H54 (cell line): Measurements from ENCODE around the gene C2CD4D.

Experiments
- DNase-seq: peaks from one replicate; pipeline ENCODE4 v3.0.0; 2011; ENCODE audit warnings: low spot score, mixed read lengths; ENCODE audit not compliant: insufficient read length
- FAIRE-seq: peaks from 3 replicates; lab custom pipeline; 2011; peaks lifted over from hg19 to GRCh38; lab: Jason Lieb, UNC
- POLR2A ChIP-seq: IDR thresholded peaks from 2 replicates; pipeline ENCODE4 v1.6.1; 2011; ENCODE audit warnings: low read depth, mild to moderate bottlenecking, low read length

Gene C2CD4D

GRCh38 chr1:151819976-151820623, 19.5 kb downstream of the C2CD4D start:
- FAIRE-seq (no peak), DNase-seq (peak; percentile 85)

GRCh38 chr1:151819227-151819835, 20.3 kb downstream of the C2CD4D start:
- no peak for DNase-seq
- no peak for TF ChIP-seq POLR2A
- no peak for FAIRE-seq

More at GRCh38 chr1:151819976-151820623, 19.5 kb downstream of the C2CD4D start:
- no peak for TF ChIP-seq POLR2A

DNA sequence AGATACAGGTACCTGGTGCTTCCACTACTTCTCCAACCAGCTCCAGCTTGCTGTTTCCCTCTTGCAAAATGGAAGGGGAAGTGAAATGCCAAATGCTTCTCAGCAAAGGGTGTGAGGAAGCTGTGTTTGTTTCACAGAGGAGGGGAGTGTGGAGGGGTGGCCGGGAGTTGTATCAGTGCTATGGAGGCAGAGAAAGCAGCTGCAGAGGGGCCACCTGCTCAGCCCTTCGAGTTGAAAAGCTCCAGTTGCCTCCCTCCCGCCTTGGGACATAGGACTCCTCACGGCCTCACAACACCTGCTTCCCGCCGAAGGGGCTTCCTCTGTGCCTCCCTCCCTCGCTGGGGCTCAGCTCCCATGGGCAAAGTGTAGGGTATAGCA, 22.3 kb downstream of the C2CD4D start:
- FAIRE-seq (no peak), DNase-seq (no peak)
- 0 out of 2 replicates have a peak, but pooled peaks have one; percentile 17 for TF ChIP-seq POLR2A

- TF ChIP-seq POLR2A: no peak
- DNase-seq: no peak
- FAIRE-seq: no peak
Measured at GRCh38 chr1:151816548-151817352, 22.9 kb downstream of the C2CD4D start.

- no peak for TF ChIP-seq POLR2A
- no peak for DNase-seq
- FAIRE-seq: no peak
Measured at GRCh38 chr1:151815716-151816327, 23.8 kb downstream of the C2CD4D start.

- DNase-seq (no peak), FAIRE-seq (no peak)
- no peak for TF ChIP-seq POLR2A
Measured at GRCh38 chr1:151814971-151815545, 24.6 kb downstream of the C2CD4D start.

GRCh38 chr1:151814426-151814825, 25.2 kb downstream of the C2CD4D start:
- no peak for DNase-seq
- no peak for FAIRE-seq
- no peak for TF ChIP-seq POLR2A

DNA sequence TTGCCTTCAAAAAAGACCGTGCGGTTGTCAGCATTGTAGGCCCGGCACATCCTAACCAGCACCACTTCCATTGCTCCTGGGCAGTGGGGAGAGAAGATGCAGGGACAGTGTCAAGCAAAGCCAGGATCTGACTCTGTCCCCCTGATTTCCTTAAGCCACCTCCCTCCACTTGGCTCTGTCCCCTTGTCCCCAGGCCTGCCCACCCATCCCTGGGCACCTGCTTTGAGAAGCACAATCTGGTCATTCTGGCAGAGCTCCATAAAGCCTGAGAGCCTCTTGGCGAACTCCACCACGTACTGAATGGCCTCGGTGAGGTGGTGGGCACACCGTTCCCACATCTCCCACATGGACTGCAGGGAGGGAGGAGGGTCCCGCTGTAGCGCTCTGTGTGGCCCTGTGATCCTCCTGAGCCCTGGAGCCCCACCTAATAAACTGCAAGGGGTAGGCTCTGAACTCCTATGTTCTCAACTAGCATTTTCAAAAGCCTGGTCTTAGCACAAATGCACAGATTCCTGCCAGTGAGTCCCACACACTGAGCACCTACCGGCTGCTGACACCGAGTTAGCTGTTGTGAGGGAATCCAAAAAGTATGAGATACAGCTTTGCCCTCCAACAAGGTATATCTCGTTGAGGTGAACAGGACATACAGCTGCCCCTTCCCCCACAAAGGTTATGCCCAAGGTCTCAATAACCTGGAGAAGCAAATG, 26.2 kb downstream of the C2CD4D start:
- FAIRE-seq: no peak
- DNase-seq: no peak
- TF ChIP-seq POLR2A: no peak

DNA sequence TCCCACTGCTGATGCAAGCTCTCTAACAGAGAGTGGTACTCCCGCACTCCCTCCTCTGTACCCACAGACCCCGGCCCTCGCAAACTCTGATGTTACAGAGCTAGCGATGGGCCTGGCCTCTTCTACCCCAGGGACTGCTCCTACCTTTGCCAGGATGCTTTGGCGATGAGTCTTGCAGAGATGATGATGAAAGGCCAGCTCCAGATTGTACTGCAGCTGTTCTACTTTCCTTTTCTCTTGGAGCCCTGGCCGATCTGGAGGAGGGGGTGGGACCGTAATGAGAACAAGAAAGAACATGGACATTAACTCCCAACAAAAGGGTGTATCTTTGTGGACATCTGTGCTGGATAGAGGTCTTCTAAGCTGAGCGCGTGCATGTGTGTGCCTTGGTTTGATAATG, 28.4 kb downstream of the C2CD4D start:
- FAIRE-seq (no peak), DNase-seq (no peak)
- TF ChIP-seq POLR2A: no peak

GRCh38 chr1:151809985-151810556, 29.5 kb downstream of the C2CD4D start:
- no peak for TF ChIP-seq POLR2A
- FAIRE-seq (no peak), DNase-seq (no peak)

DNA sequence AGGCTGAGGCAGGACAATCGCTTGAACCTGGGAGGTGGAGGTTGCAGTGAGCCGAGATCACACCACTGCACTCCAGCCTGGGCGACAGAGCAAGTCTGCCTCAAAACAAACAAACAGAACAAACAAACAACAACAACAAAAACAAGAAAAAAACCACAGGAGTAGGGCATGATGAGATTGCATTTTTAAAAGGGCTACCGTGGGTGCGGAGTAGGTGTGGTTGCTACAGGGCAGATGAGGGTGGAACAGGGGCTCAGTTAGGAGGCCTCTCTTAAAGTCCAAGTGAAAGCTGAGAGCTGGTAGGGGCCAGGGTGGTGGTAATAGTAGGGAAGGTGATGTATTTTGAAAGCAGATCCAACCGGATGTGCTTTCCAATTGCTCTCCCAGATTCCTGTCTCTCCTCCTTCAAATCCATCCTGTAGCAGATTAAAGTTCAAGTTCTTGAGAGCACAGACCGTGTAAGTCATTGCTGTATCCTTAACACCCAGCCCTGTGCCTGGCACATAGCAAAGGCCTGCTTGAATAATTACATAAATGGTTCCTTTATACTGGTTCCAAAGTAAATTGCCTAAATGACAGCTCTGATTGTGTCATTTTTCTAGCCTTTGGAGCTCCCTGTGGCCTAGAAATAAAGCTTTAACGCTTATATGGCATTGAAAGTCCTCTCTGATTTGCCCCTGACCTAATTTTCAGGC, 30.2 kb downstream of the C2CD4D start:
- DNase-seq (no peak), FAIRE-seq (no peak)
- TF ChIP-seq POLR2A: no peak

- no peak for FAIRE-seq
- no peak for DNase-seq
- no peak for TF ChIP-seq POLR2A
Measured at GRCh38 chr1:151807766-151808165, 31.9 kb downstream of the C2CD4D start.

- no peak for TF ChIP-seq POLR2A
- DNase-seq (no peak), FAIRE-seq (no peak)
Measured at GRCh38 chr1:151807131-151807530, 32.5 kb downstream of the C2CD4D start.
